Activated T-helper 9 cell treated with anti-CD3 and anti-CD28 coated beads, Interleukin-2, amount 50 U/mL, for 16 hours (primary cell): ENCODE data around the gene TOR1B.
"Not testable (repeated sequence)": the region's sequence is repeated elsewhere in the genome, so short reads cannot be mapped to it uniquely, and the experiment has no call there.

Experiments used
- DNase-seq: peaks from one replicate; pipeline ENCODE4 v3.0.0-alpha.2; 2020; ENCODE audit warnings: low read depth

The TOR1B gene, protein sequence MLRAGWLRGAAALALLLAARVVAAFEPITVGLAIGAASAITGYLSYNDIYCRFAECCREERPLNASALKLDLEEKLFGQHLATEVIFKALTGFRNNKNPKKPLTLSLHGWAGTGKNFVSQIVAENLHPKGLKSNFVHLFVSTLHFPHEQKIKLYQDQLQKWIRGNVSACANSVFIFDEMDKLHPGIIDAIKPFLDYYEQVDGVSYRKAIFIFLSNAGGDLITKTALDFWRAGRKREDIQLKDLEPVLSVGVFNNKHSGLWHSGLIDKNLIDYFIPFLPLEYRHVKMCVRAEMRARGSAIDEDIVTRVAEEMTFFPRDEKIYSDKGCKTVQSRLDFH

DNA sequence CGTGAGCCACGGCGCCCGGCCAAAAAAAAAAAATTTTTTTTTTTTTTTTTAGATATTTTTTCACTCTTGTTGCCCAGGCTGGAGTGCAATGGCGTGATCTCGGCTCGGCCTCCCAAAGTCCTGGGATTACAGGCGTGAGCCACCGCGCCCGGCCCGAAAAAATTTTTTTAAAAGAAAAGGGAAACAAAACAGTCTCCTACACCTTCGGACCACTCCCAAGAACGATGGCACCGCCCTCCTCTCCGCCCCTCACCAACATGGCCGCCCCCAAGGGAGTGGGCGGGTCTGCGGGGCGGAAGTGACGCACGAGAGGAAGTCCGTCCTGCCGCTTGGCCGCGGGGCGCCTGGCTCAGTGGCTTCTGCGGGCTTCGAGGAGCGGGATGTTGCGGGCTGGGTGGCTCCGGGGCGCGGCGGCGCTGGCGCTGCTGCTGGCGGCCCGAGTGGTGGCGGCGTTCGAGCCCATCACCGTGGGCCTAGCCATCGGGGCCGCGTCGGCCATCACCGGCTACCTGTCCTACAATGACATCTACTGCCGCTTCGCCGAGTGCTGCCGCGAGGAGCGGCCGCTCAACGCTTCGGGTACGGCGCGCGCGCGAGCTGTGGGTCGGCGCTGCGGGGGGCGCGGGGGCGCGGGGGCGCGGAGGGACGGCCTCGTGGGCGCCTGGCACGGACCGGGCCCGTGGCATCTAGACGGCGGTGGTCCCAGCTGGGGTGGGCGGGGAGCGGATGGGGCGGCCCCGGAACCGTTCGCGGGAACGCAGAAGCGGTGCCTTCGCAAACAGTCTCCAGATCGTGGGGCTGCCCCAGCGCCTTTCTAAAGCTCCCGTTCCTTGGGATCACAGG is at the start of gene TOR1B:
Gene TOR1B, plus strand, starts transcription at position 352 of the 843 bp plus-strand sequence. Its CDS starts 29 bp downstream, at position 381.
- peak; percentile 88 for DNase-seq

- no peak for DNase-seq
Observed at GRCh38 chr9:129755151-129755550, 47.8 kb upstream of the TOR1B start.

DNA sequence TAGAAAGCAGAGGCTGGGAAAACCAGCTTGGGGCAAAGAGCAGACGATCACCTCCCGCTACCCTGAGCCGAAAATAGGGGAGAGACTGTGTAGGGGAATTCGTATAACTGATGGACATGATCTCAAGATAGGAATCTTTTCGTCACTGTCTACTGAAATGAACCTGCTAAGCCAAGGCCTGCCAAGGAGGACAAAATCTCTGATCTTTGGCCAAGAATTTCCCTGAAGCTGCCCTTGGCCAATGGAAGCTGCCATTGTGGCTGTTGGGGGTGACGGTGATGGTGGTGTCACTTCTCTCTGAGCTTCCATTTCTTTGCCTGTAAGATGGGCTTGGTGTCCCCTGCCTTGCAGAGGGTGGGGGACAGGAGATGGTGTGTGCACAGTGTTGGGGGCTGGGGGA is 46.8 kb upstream of the TOR1B start:
- no peak for DNase-seq

DNA sequence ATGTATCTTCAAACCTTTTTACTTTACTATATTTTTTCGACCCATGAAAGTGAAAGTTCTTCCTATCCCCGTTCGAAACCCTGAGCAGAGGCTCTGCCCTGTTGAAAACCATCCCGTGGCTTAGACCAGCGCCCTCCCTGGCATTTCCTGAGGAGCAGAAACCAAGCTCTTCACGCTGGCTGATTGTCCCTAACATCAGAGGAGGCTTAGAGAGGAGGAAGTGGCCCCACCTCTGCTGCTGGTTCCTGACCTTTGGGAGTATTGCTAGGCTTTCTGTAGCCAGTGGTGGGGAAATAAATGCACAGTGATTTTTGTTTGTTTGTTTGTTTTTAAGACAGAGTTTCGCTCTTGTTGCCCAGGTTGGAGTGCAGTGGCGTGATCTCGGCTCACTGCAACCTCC is 45.9 kb upstream of the TOR1B start:
- no peak for DNase-seq

- no peak for DNase-seq
Observed at GRCh38 chr9:129759319-129759718, 43.7 kb upstream of the TOR1B start.

- no peak for DNase-seq
Observed at GRCh38 chr9:129759804-129760502, 43.0 kb upstream of the TOR1B start.

DNA sequence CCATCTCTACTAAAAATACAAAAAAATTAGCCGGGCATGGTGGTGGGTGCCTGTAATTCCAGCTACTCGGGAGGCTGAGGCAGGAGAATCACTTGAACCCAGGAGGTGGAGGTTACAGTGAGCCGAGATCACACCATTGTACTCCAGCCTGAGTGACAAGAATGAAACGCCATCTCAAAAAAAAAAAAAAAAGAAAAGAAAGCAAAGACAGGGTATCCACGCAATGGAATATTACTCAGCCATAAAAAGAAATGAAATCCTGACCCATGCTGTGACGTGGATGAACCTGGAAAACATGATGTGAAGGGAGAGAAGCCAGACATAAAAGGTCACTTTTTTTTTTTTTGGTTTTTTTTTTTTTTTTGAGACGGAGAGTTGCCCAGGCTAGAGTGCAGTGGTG is 42.2 kb upstream of the TOR1B start:
- DNase-seq = not testable (repeated sequence)

GRCh38 chr9:129761293-129761900 is 41.6 kb upstream of the TOR1B start:
- no peak for DNase-seq

DNA sequence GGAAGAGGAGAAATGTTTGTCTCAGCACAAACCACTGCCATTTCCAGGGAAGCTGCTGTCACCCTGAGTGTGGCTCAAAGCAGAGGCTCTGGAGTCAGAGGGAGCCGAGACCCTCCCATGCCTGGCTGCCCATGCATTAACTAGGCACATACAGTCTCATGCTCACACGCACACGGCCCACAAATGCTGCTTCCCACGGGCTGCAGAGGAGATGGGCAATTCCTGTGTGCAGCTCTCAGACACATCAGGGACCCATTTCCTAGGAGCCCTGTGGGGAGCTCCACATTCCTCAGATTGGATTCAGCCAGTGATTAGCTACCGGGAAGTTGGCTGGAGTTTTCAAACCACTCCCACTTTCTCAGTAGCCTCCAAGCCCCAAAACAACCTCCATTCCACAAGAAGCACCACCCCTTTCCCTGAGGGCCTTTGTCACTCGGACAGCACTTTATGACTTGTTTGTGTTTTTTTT is 41.0 kb upstream of the TOR1B start:
- no peak for DNase-seq

GRCh38 chr9:129762370-129762984 is 40.5 kb upstream of the TOR1B start:
- not testable (repeated sequence) for DNase-seq

DNA sequence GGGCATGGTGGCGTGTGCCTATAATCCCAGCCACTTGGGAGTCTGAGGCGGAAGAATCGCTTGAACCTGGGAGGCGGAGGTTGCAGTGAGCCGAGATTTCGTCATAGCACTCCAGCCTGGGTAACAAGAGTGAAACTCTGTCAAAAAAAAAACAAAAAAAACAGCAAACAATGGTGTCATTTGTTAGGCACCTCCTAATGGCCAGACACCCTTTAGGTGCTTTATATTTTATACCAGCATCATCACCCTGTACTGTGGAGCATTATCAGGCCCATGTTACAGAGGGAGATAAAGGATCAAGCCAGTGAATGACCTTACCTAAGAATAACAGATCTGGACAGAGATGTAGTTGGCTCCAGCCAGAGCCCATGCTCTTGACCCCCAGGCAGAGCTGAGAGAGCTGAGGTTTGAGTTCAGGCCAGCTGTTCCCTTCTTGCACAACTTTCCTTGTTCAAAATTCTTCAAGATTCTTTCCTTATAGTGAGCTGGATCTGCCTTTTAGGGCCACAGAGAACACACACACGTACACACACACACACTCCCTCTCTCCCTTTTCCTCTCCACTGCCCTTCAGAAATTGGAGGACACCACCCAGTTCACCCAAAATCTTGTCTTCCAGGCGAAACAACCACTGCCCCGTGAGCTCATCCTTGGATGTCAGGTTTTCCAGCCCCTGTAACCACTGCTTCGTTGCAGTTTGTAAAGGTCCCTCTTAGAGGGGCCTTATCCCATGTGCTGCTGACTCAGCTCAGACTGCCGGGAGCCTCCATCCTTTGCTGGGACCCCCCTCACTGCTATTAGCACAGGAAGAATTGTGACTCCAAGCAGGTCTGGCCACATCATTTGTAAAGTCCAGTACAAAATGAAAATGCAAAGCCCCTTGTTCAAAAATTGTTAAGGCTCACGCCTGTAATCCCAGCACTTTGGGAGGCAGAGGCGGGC is 39.7 kb upstream of the TOR1B start:
- DNase-seq = no peak

- no peak for DNase-seq
Observed at GRCh38 chr9:129765764-129766317, 37.1 kb upstream of the TOR1B start.

DNA sequence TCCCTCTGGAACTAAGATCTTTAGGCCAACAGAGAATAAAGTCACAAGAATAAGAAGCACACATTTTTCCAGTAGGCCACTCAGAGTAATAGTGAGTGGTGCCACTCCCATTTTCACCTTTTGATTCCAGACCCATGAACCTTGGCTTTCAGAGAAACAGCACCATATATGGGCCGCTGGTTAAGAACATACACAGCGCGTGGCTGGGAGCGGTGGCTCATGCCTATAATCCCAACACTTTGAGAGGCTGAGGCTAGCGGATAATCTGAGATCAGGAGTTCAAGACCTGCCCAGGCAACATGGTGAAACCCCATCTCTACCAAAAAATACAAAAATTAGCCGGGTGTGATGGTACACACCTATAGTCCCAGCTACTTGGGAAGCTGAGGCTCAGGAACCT is 34.5 kb upstream of the TOR1B start:
- DNase-seq = no peak

DNA sequence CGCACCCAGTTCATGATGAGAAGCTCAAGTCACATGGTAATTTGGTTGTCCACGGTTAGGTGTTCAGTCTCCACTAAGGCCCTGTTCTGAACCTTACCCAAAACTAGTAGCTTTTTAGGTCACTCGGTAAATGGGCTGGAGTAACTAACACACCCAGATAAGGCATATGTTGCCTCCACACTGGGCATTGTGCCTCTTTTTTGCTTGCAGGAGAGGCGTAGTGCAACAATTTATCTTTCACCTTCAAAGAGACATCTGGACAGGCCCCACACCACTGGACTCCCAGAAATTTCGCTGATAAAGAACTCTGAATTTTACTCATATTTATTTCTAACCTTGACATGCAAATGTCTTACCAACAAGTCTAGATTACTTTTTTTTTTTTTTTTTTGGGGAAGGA is 33.3 kb upstream of the TOR1B start:
- no peak for DNase-seq

DNA sequence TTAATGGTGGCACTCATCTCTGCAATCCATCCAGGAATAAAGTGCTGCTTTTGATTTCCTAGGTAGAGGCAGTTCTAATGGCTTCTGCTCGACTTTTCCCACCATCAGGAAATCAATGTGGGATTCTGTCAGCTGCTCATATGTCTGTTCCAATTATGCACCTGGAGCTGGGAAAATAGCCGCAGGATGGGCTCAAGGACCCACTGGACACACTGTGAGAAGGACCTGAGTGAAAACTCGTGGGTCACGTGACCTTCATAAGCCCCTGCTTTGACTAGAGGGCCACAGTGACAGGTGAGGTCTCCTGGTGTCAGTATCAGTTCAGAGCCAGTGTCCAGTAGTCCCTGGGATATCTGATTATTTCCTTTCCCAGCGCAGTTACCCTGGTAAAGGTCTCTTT is 32.2 kb upstream of the TOR1B start:
- no peak for DNase-seq

DNA sequence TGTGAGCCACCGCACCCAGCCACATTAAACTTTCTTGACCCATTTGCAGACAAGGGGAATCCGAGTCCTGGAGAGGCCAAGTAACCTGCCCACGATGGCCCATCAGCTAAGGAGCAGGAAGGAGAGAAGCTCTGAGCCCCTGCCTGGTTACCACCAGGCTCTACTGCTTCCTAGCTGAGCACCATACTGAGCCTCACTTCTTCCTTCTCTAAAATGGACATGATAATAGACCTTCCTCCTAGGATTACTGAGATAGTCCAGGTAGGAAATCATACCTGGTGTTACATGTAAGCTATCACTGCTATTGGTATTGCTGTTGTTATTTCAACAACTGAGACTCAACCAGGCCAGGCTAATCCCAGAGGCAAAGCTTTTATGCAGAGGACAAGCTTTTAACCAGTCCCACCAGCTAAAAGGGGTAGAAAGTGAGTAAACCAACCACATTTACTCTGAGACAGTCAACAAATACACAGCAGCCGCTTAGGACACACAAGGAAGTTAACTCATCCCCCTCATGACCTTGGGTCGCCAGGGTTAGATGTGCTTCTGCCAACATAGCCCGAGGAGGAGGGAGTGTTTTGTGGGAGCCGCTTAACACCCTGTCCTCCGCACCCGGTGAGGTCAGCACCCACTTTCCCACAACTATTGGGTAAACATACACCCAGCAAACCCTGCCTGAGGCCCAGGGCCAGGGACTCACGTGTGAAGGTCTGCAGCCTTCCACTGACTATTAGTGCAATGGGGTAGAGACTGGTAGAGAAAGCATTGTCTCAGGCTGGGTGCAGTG is 29.5 kb upstream of the TOR1B start:
- no peak for DNase-seq

- no peak for DNase-seq
Observed at GRCh38 chr9:129774791-129775447, 28.1 kb upstream of the TOR1B start.

GRCh38 chr9:129775448-129775798 is 27.6 kb upstream of the TOR1B start:
- no peak for DNase-seq

GRCh38 chr9:129776096-129776495 is 26.9 kb upstream of the TOR1B start:
- DNase-seq = not testable (repeated sequence)
